WTC11 (cell line): ENCODE results near the gene ANO7. TPM values are rescaled to one million over a fixed set of nuclear protein-coding genes. Genes with fewer than 3 reads are reported as not detected.

Experiments used
- ATAC-seq: fragments of 200-7000 bp; cut with Tn5 transposase; 2 replicates; pipeline ENCODE4 v1.10.0; 2021; ENCODE audit warnings: mild to moderate bottlenecking, moderate library complexity
- CTCF ChIA-PET: fragments of 300-600 bp; sonication (Branson Sonifier 250); formaldehyde crosslinking; loops from one replicate; lab custom pipeline; 2021; ENCODE audit warnings: antibody characterized with exemption; lab: Charles Lee
- POLR2A ChIA-PET: fragments of 350-600 bp; sonication (Branson Sonifier 250); formaldehyde crosslinking; loops from one replicate; lab custom pipeline; 2021; ENCODE audit warnings: antibody characterized with exemption; lab: Charles Lee
- DNase-seq: peaks from one replicate; pipeline ENCODE4 v3.0.0; 2021; ENCODE audit warnings: low spot score
- H3K27ac Mint-ChIP-seq: 2 replicates; pipeline ENCODE4 v1.8.0; 2021; ENCODE audit warnings: mixed read lengths
- H3K27me3 Mint-ChIP-seq: 2 replicates; pipeline ENCODE4 v1.8.0; 2021; ENCODE audit warnings: low read depth, mild to moderate bottlenecking, moderate library complexity, mixed read lengths
- H3K36me3 Mint-ChIP-seq: 2 replicates; pipeline ENCODE4 v1.8.0; 2021; ENCODE audit warnings: mixed read lengths
- H3K4me1 Mint-ChIP-seq: 2 replicates; pipeline ENCODE4 v1.8.0; 2022; ENCODE audit warnings: mixed read lengths
- H3K4me3 Mint-ChIP-seq: 2 replicates; pipeline ENCODE4 v1.8.0; 2021; ENCODE audit warnings: mild to moderate bottlenecking, moderate library complexity, mixed read lengths
- H3K9me3 Mint-ChIP-seq: 2 replicates; pipeline ENCODE4 v1.8.0; 2021; ENCODE audit warnings: mixed read lengths
- CBFB ChIP-seq: sonication (generic); formaldehyde crosslinking; IDR thresholded peaks from 2 replicates; pipeline ENCODE4 v1.8.1; 2022; ENCODE audit warnings: mild to moderate bottlenecking, low read depth, missing genetic modification reagents
- CREM ChIP-seq: sonication (generic); formaldehyde crosslinking; IDR thresholded peaks from 2 replicates; pipeline ENCODE4 v1.8.1; 2022; ENCODE audit warnings: mild to moderate bottlenecking, missing genetic modification reagents, moderate library complexity
- FOXJ3 ChIP-seq: sonication (generic); formaldehyde crosslinking; IDR thresholded peaks from 2 replicates; pipeline ENCODE4 v1.9.0; 2021; ENCODE audit warnings: missing genetic modification reagents, mild to moderate bottlenecking, borderline replicate concordance
- GABPB1 ChIP-seq: sonication (generic); formaldehyde crosslinking; IDR thresholded peaks from 2 replicates; pipeline ENCODE4 v1.8.1; 2023; ENCODE audit warnings: mild to moderate bottlenecking, missing genetic modification reagents
- JAZF1 ChIP-seq: fragments of 250-450 bp; sonication (Bioruptor Pico); IDR thresholded peaks from 2 replicates; pipeline ENCODE4 v1.9.0; 2021; ENCODE audit warnings: moderate library complexity, mild to moderate bottlenecking, inconsistent platforms
- MXD4 ChIP-seq: fragments of 250-450 bp; sonication (Bioruptor Pico); IDR thresholded peaks from 2 replicates; pipeline ENCODE4 v1.8.0; 2021; ENCODE audit warnings: mild to moderate bottlenecking, moderate library complexity, borderline replicate concordance
- PRRX2 ChIP-seq: fragments of 250-450 bp; sonication (Bioruptor Pico); IDR thresholded peaks from 2 replicates; pipeline ENCODE4 v1.8.0; 2021; ENCODE audit warnings: mild to moderate bottlenecking
- SP1 ChIP-seq: sonication (generic); formaldehyde crosslinking; conservative IDR thresholded peaks from 2 replicates; pipeline ENCODE4 v1.8.1; 2022; ENCODE audit warnings: missing genetic modification reagents
- ZBTB21 ChIP-seq: sonication (generic); formaldehyde crosslinking; IDR thresholded peaks from 2 replicates; pipeline ENCODE4 v1.8.1; 2023; ENCODE audit warnings: mild to moderate bottlenecking, missing genetic modification reagents, borderline replicate concordance
- ZNF232 ChIP-seq: sonication (generic); formaldehyde crosslinking; IDR thresholded peaks from 2 replicates; pipeline ENCODE4 v1.8.0; 2022; ENCODE audit warnings: mild to moderate bottlenecking, missing genetic modification reagents
- ZNF317 ChIP-seq: sonication (generic); formaldehyde crosslinking; IDR thresholded peaks from 2 replicates; pipeline ENCODE4 v1.8.1; 2023; ENCODE audit warnings: low read depth, mild to moderate bottlenecking, moderate library complexity, missing genetic modification reagents, borderline replicate concordance
- ZNF396 ChIP-seq: fragments of 250-450 bp; sonication (Bioruptor Pico); IDR thresholded peaks from 2 replicates; pipeline ENCODE4 v1.8.0; 2021; ENCODE audit warnings: mild to moderate bottlenecking, moderate library complexity, borderline replicate concordance
- total RNA-seq: library from RNA; stranded (reverse); gene quantifications from 3 replicates; pipeline ENCODE4 v1.2.3, GENCODE V29; 2021
- TF ChIP-seq, protein P1 (sequence below): sonication (generic); formaldehyde crosslinking; IDR thresholded peaks from 2 replicates; pipeline ENCODE4 v1.8.1; 2022; ENCODE audit warnings: missing genetic modification reagents, borderline replicate concordance
- TF ChIP-seq, protein P2 (sequence below): fragments of 250-450 bp; sonication (Bioruptor Pico); IDR thresholded peaks from 2 replicates; pipeline ENCODE4 v1.9.0; 2021; ENCODE audit warnings: mild to moderate bottlenecking
- TF ChIP-seq, protein P3 (sequence below): sonication (generic); formaldehyde crosslinking; IDR thresholded peaks from 2 replicates; pipeline ENCODE4 v1.8.0; 2022; ENCODE audit warnings: mild to moderate bottlenecking, missing genetic modification reagents
- TF ChIP-seq, protein P4 (sequence below): fragments of 250-450 bp; sonication (Bioruptor Pico); IDR thresholded peaks from 2 replicates; pipeline ENCODE4 v1.9.0; 2021; ENCODE audit warnings: mild to moderate bottlenecking
- TF ChIP-seq, protein P5 (sequence below): fragments of 250-450 bp; sonication (Bioruptor Pico); conservative IDR thresholded peaks from 2 replicates; pipeline ENCODE4 v1.9.0; 2021; ENCODE audit warnings: mild to moderate bottlenecking
- TF ChIP-seq, protein P6 (sequence below): sonication (generic); formaldehyde crosslinking; IDR thresholded peaks from 2 replicates; pipeline ENCODE4 v1.8.1; 2023; ENCODE audit warnings: mild to moderate bottlenecking, missing genetic modification reagents

ANO7 gene
- total RNA-seq, 1 experiment from 2014 or later: 8.0 TPM

DNA sequence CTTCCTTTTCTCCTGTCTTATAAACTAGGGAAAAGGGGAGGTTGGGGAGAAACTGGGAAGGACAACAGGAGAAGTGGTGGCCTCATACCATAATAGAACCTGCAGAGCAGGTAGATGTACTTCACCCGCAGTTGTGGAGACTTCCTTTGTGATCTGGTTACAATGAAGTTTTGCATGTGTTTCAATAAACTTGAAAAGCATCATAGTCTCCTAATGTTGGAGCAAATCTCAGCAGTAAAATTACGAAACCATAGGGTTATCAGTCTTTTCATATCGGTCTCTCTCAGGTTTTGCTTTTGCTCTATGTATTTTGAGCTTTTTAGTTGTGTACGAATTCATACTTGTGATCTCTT lies 30.5 kb downstream of the ANO7 start:
- Mint-ChIP-seq H3K27me3 (peaks cover 5% of the 10 kb centered on the region), H3K4me1 (peaks cover 25% of the 10 kb centered on the region), H3K4me3 (peak overlapping the region; percentile 89), H3K9me3 (peaks cover 4% of the 10 kb centered on the region; the same call in 1 of the 2 replicates), H3K36me3 (peaks cover 4% of the 10 kb centered on the region), H3K27ac (no peak overlapping the region)
- POLR2A ChIA-PET: interaction anchor here (0.8 kb wide), 1 partner anchor 31 kb away, joined by 3 read pairs; the partner anchor contains the start of gene ANO7
- no peak for ATAC-seq
- CTCF ChIA-PET: interaction anchor here (0.7 to 1.5 kb wide), 6 partner anchors 12 to 368 kb away, joined by 3 to 5 read pairs (median 4); partner anchors contain the start of genes PASK and PPP1R7
- no peak for DNase-seq
- TF ChIP-seq, protein P1, sequence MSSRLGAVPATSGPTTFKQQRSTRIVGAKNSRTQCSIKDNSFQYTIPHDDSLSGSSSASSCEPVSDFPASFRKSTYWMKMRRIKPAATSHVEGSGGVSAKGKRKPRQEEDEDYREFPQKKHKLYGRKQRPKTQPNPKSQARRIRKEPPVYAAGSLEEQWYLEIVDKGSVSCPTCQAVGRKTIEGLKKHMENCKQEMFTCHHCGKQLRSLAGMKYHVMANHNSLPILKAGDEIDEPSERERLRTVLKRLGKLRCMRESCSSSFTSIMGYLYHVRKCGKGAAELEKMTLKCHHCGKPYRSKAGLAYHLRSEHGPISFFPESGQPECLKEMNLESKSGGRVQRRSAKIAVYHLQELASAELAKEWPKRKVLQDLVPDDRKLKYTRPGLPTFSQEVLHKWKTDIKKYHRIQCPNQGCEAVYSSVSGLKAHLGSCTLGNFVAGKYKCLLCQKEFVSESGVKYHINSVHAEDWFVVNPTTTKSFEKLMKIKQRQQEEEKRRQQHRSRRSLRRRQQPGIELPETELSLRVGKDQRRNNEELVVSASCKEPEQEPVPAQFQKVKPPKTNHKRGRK (CRISPR knock-in tag): no peak

DNA sequence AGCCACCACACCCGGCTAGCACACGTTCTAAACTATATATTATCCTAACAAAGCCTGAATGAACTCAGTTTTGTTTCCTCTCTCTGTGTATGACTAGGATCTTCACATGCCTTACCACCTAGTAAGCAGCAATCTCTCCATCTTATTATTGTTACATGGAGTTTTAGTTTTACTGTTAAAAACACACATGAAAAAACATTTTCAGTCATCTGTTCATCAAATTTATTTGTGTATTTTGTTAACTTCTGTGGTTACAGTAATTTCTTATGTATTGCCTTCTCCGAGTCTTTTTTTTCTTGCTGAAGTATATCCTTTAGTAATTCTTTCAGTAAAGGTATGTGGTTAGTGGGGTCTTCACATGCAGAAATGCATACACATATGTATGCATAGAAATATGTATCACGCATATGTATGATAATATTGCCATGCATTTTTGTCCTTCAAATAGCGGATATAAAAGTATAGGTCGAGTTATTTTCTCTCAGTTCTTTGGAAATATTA lies 31.4 kb downstream of the ANO7 start:
- Mint-ChIP-seq H3K36me3 (peaks cover 4% of the 10 kb centered on the region), H3K4me3 (peak overlapping the region; percentile 89), H3K9me3 (peaks cover 4% of the 10 kb centered on the region; the same call in 1 of the 2 replicates), H3K4me1 (peaks cover 25% of the 10 kb centered on the region), H3K27ac (no peak overlapping the region), H3K27me3 (peaks cover 5% of the 10 kb centered on the region)
- no peak for TF ChIP-seq PRRX2
- TF ChIP-seq, protein P2, sequence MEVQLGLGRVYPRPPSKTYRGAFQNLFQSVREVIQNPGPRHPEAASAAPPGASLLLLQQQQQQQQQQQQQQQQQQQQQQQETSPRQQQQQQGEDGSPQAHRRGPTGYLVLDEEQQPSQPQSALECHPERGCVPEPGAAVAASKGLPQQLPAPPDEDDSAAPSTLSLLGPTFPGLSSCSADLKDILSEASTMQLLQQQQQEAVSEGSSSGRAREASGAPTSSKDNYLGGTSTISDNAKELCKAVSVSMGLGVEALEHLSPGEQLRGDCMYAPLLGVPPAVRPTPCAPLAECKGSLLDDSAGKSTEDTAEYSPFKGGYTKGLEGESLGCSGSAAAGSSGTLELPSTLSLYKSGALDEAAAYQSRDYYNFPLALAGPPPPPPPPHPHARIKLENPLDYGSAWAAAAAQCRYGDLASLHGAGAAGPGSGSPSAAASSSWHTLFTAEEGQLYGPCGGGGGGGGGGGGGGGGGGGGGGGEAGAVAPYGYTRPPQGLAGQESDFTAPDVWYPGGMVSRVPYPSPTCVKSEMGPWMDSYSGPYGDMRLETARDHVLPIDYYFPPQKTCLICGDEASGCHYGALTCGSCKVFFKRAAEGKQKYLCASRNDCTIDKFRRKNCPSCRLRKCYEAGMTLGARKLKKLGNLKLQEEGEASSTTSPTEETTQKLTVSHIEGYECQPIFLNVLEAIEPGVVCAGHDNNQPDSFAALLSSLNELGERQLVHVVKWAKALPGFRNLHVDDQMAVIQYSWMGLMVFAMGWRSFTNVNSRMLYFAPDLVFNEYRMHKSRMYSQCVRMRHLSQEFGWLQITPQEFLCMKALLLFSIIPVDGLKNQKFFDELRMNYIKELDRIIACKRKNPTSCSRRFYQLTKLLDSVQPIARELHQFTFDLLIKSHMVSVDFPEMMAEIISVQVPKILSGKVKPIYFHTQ (CRISPR knock-in tag): no peak
- TF ChIP-seq, protein P3, sequence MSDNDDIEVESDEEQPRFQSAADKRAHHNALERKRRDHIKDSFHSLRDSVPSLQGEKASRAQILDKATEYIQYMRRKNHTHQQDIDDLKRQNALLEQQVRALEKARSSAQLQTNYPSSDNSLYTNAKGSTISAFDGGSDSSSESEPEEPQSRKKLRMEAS (CRISPR knock-in tag): no peak
- TF ChIP-seq GABPB1 (CRISPR knock-in tag): no peak
- TF ChIP-seq ZNF317 (CRISPR knock-in tag): no peak
- no peak for TF ChIP-seq CBFB (CRISPR knock-in tag)
- no peak for TF ChIP-seq MXD4 (CRISPR knock-in tag)
- TF ChIP-seq ZNF396 (CRISPR knock-in tag): no peak
- TF ChIP-seq FOXJ3 (CRISPR knock-in tag): no peak
- TF ChIP-seq, protein P4, sequence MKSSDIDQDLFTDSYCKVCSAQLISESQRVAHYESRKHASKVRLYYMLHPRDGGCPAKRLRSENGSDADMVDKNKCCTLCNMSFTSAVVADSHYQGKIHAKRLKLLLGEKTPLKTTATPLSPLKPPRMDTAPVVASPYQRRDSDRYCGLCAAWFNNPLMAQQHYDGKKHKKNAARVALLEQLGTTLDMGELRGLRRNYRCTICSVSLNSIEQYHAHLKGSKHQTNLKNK (CRISPR knock-in tag): no peak
- TF ChIP-seq CREM (CRISPR knock-in tag): no peak
- no peak for TF ChIP-seq JAZF1
- no peak for TF ChIP-seq ZBTB21 (CRISPR knock-in tag)
- no peak for TF ChIP-seq ZNF232 (CRISPR knock-in tag)
- TF ChIP-seq, protein P5, sequence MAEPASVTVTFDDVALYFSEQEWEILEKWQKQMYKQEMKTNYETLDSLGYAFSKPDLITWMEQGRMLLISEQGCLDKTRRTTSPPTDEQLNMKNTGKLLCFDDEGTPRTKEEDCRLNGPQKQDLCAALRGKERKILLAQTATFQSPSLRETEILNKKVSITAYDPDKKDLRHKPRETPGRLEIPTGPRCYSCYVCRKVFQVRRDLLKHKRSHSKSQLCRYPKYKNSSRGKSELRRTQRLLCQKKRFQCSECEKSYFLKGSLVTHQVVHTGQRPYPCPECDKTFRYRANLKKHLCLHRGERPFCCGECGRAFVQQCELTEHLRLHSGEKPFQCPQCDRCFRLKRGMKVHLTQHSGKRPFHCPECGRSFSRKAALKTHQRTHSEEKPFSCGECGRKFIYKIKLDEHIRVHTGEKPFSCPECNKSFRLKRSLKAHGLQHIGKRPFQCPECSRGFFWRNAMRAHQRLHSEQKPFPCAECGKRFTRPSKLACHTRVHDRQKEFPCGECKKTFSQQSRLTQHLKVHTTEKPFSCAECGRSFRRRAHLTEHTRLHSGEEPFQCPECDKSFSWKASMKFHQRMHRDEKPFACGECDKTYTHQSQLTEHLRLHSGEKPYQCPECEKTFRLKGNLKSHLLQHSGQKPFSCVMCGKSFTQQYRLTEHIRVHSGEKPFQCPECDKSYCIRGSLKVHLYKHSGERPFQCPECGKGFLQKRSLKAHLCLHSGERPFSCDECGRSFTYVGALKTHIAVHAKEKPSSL: no peak
- no peak for TF ChIP-seq SP1
- TF ChIP-seq, protein P1 (CRISPR knock-in tag): no peak
- TF ChIP-seq, protein P6, sequence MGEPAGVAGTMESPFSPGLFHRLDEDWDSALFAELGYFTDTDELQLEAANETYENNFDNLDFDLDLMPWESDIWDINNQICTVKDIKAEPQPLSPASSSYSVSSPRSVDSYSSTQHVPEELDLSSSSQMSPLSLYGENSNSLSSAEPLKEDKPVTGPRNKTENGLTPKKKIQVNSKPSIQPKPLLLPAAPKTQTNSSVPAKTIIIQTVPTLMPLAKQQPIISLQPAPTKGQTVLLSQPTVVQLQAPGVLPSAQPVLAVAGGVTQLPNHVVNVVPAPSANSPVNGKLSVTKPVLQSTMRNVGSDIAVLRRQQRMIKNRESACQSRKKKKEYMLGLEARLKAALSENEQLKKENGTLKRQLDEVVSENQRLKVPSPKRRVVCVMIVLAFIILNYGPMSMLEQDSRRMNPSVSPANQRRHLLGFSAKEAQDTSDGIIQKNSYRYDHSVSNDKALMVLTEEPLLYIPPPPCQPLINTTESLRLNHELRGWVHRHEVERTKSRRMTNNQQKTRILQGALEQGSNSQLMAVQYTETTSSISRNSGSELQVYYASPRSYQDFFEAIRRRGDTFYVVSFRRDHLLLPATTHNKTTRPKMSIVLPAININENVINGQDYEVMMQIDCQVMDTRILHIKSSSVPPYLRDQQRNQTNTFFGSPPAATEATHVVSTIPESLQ: no peak
- POLR2A ChIA-PET: no interaction called here
- no peak for ATAC-seq
- CTCF ChIA-PET: interaction anchor here (0.7 kb wide), 1 partner anchor 40 kb away, joined by 3 read pairs; no protein-coding TSS in a partner anchor
- no peak for DNase-seq
